HG03196 (cell line): ENCODE data around the gene CFHR5.
"Not testable (repeated sequence)": the region's sequence is repeated elsewhere in the genome, so short reads cannot be mapped to it uniquely, and the experiment has no call there.

Source experiments
- ATAC-seq: cut with Tn5 transposase; IDR thresholded peaks from one replicate; pipeline ENCODE4 v1.9.1; 2021; ENCODE audit not compliant: unreplicated experiment

Gene CFHR5

GRCh38 chr1:197017558-197018146, 40.3 kb downstream of the CFHR5 start:
- no peak for ATAC-seq

GRCh38 chr1:197021716-197022115, 44.4 kb downstream of the CFHR5 start:
- no peak for ATAC-seq

GRCh38 chr1:197024460-197024859, 47.1 kb downstream of the CFHR5 start:
- no peak for ATAC-seq

GRCh38 chr1:197027359-197027758, 50.0 kb downstream of the CFHR5 start:
- ATAC-seq = no peak

GRCh38 chr1:197029749-197030148, 52.4 kb downstream of the CFHR5 start:
- ATAC-seq = no peak

GRCh38 chr1:197034631-197035339, 57.4 kb downstream of the CFHR5 start:
- not testable (repeated sequence) for ATAC-seq

- ATAC-seq = no peak
Measured at GRCh38 chr1:197036861-197037260, 59.5 kb downstream of the CFHR5 start.

- peak; percentile 78 for ATAC-seq
Measured at GRCh38 chr1:197041486-197042353, 64.4 kb downstream of the CFHR5 start.

- no peak for ATAC-seq
Measured at GRCh38 chr1:197042676-197043341, 65.5 kb downstream of the CFHR5 start.

GRCh38 chr1:197049100-197049499, 71.7 kb downstream of the CFHR5 start:
- ATAC-seq = no peak
